Endothelial cell of umbilical vein (primary cell): ENCODE results near the gene CLDN1. TPM values are rescaled to one million over a fixed set of nuclear protein-coding genes. Genes with fewer than 3 reads are reported as not detected.

ENCODE experiments used
- BruUV-seq: library from RNA; stranded (reverse); fragments of 400-500 nt; replicated peaks from 2 replicates; lab custom pipeline; 2021; lab: Mats Ljungman, UMichigan
- CTCF ChIA-PET: fragments of 300-600, 350-600 bp; sonication (Branson Sonifier 250); formaldehyde crosslinking; loops from one replicate; lab custom pipeline; 2021; ENCODE audit warnings: antibody characterized with exemption, inconsistent platforms; lab: Charles Lee
- POLR2A ChIA-PET: fragments of 300-600, 350-600 bp; sonication (Branson Sonifier 250); formaldehyde crosslinking; loops from one replicate; lab custom pipeline; 2021; ENCODE audit warnings: antibody characterized with exemption, inconsistent platforms; lab: Charles Lee
- DNase-seq: peaks from one replicate; pipeline ENCODE4 v3.0.0-alpha.2; 2011; ENCODE audit warnings: low read depth, low spot score
- FAIRE-seq: peaks from 2 replicates; lab custom pipeline; 2011; peaks lifted over from hg19 to GRCh38; lab: Jason Lieb, UNC
- H2AFZ ChIP-seq: 2 replicates; pipeline ENCODE4 v1.6.0; 2012; ENCODE audit warnings: low read depth, low read length, control low read depth, inconsistent platforms
- H3K27ac ChIP-seq: 2 replicates; pipeline ENCODE4 v1.5.1; 2011; ENCODE audit warnings: low read depth, mild to moderate bottlenecking, control low read depth, low read length, moderate library complexity; ENCODE audit not compliant: insufficient read depth
- H3K27me3 ChIP-seq, 2 experiments: 2 replicates each; pipeline versions ENCODE4 v1.6.0 to v1.6.1; 2011; ENCODE audit warnings: low read length in 2 of 2, mixed read lengths in 1 of 2; ENCODE audit not compliant: control insufficient read depth in 2 of 2, insufficient read depth in 2 of 2
- H3K36me3 ChIP-seq, 2 experiments: 2 replicates in 1 of 2; 3 replicates in 1 of 2; pipeline ENCODE4 v1.5.1; 2011; ENCODE audit warnings: low read length in 2 of 2, mild to moderate bottlenecking in 1 of 2, moderate library complexity in 1 of 2; ENCODE audit not compliant: control insufficient read depth in 2 of 2, insufficient read depth in 2 of 2; ENCODE audit errors: extremely low read depth in 1 of 2
- H3K4me1 ChIP-seq: 3 replicates; pipeline ENCODE4 v1.5.1; 2011; ENCODE audit warnings: mild to moderate bottlenecking, low read length; ENCODE audit not compliant: control insufficient read depth, insufficient read depth; ENCODE audit errors: extremely low read depth
- H3K4me2 ChIP-seq: 2 replicates; pipeline ENCODE4 v1.6.1; 2011; ENCODE audit warnings: low read length, control low read depth, mixed read lengths; ENCODE audit not compliant: insufficient read depth
- H3K4me3 ChIP-seq, 3 experiments: fragments of 200-600 bp in 1 of 3; sonication (generic), shearing (Covaris generic) in 1 of 3; replicated peaks in 1 of 3; 2 replicates each; pipeline ENCODE4 v1.5.1; 2011 to 2016; ENCODE audit warnings: control low read depth in 3 of 3, low read length in 3 of 3, mild to moderate bottlenecking in 2 of 3, inconsistent platforms in 1 of 3, low read depth in 1 of 3, moderate library complexity in 1 of 3; ENCODE audit not compliant: insufficient read depth in 1 of 3
- H3K79me2 ChIP-seq: 2 replicates; pipeline ENCODE4 v1.6.0; 2012; ENCODE audit warnings: low read length, inconsistent platforms; ENCODE audit not compliant: control insufficient read depth, insufficient read depth
- H3K9ac ChIP-seq: replicated peaks from 2 replicates; pipeline ENCODE3; 2011; ENCODE audit warnings: low read length, control low read depth; ENCODE audit not compliant: insufficient read depth; ENCODE audit errors: extremely low read depth
- H3K9me1 ChIP-seq: replicated peaks from 3 replicates; pipeline ENCODE4 v1.6.0; 2011; ENCODE audit warnings: mild to moderate bottlenecking, low read length; ENCODE audit not compliant: control insufficient read depth, insufficient read depth; ENCODE audit errors: extremely low read depth
- H3K9me3 ChIP-seq: replicated peaks from 2 replicates; pipeline ENCODE4 v1.5.1; 2012; ENCODE audit warnings: low read length, inconsistent platforms; ENCODE audit not compliant: control insufficient read depth, insufficient read depth
- H4K20me1 ChIP-seq: replicated peaks from 2 replicates; pipeline ENCODE3; 2011; ENCODE audit warnings: mild to moderate bottlenecking, low read length; ENCODE audit not compliant: control insufficient read depth, insufficient read depth; ENCODE audit errors: extremely low read depth
- CTCF ChIP-seq, 2 donors: IDR thresholded peaks; 1 replicate in 1 of 2; 2 replicates in 1 of 2; pipeline ENCODE4 v1.5.1; 2011; ENCODE audit warnings: low read length in 2 of 2, mild to moderate bottlenecking in 2 of 2, moderate library complexity in 2 of 2, control low read depth in 1 of 2, inconsistent platforms in 1 of 2, low read depth in 1 of 2; ENCODE audit not compliant: insufficient read depth in 1 of 2; ENCODE audit errors: extremely low read depth in 1 of 2
- EZH2 ChIP-seq: IDR thresholded peaks from 2 replicates; pipeline ENCODE4 v1.6.1; 2012; ENCODE audit warnings: borderline replicate concordance, low read depth, mild to moderate bottlenecking, moderate library complexity, low read length, inconsistent platforms; ENCODE audit not compliant: severe bottlenecking
- FOS ChIP-seq: IDR thresholded peaks from 2 replicates; pipeline ENCODE4 v1.6.1; 2011; ENCODE audit warnings: mild to moderate bottlenecking, low read length, moderate library complexity, borderline replicate concordance; ENCODE audit not compliant: insufficient read depth
- GATA2 ChIP-seq: IDR thresholded peaks from 2 replicates; pipeline ENCODE4 v1.7.0; 2011; ENCODE audit warnings: low read depth, mild to moderate bottlenecking, moderate library complexity, mixed read lengths, low read length; ENCODE audit not compliant: insufficient read length, insufficient read depth
- JUN ChIP-seq: IDR thresholded peaks from 2 replicates; pipeline ENCODE4 v1.6.1; 2011; ENCODE audit warnings: borderline replicate concordance, low read depth; ENCODE audit not compliant: insufficient read length, insufficient read depth
- MAX ChIP-seq: IDR thresholded peaks from 2 replicates; pipeline ENCODE4 v1.6.1; 2011; ENCODE audit not compliant: insufficient read depth, insufficient read length
- MYC ChIP-seq: IDR thresholded peaks from one replicate; pipeline ENCODE4 v1.6.1; 2011; ENCODE audit warnings: mild to moderate bottlenecking, low read depth, low read length
- POLR2A ChIP-seq: IDR thresholded peaks from 2 replicates; pipeline ENCODE4 v1.6.1; 2012; ENCODE audit warnings: low read depth, mild to moderate bottlenecking, control low read depth, low read length
- POLR2AphosphoS5 ChIP-seq: IDR thresholded peaks from 2 replicates; pipeline ENCODE4 v1.6.1; 2012; ENCODE audit warnings: low read depth, mild to moderate bottlenecking, control low read depth, low read length, moderate library complexity; ENCODE audit not compliant: insufficient read depth
- dilution Hi-C: fragments of 300-500 bp; cut with MboI; formaldehyde crosslinking; loops from one replicate; pipeline ENCODE4 v1.15.0; 2019; ENCODE audit warnings: low sequenced_read_pairs; ENCODE audit not compliant: extremely low pct_ligation_motif_present
- intact Hi-C: fragments of 100-400 bp; cut with micrococcal nuclease; formaldehyde crosslinking; loops from one replicate; pipeline ENCODE4 v1.10.0; 2022
- polyA plus RNA-seq, 4 experiments: library from polyadenylated mRNA; depleted of rRNA in 3 of 4; stranded (reverse) in 3 of 4; unstranded in 1 of 4; fragments of >200 nt; gene quantifications; 2 replicates each; pipeline versions ENCODE4 v1.2.1 to v1.2.3, GENCODE V29; 2011 to 2012; ENCODE audit warnings: missing spikeins in 1 of 4
- total RNA-seq: library from RNA; stranded (reverse); gene quantifications from 2 replicates; pipeline ENCODE4 v1.2.3, GENCODE V29; 2021

CLDN1 gene
- total and polyA plus RNA-seq, 2 donors (not counting 3 experiments of a cell fraction or from before 2014, with no cell fraction given), result 0.27 to 0.32 TPM

- Histone ChIP-seq H3K4me3 (no peak overlapping the region), H3K9ac (no peak overlapping the region), H3K36me3 (no peaks in the 10 kb centered on the region), H4K20me1 (no peaks in the 10 kb centered on the region), H3K9me1 (no peaks in the 10 kb centered on the region), H3K27ac (no peak overlapping the region), H3K27me3 (peaks cover 0 to 1% of the 10 kb centered on the region in 2 experiments), H3K4me1 (no peaks in the 10 kb centered on the region), H3K79me2 (no peaks in the 10 kb centered on the region), H3K9me3 (no peaks in the 10 kb centered on the region), H2AFZ (no peak overlapping the region), H3K4me2 (no peak overlapping the region)
- no TSS peak for BruUV-seq
- CTCF ChIA-PET, result interaction anchor here (0.8 to 2.0 kb wide), 6 partner anchors 9 to 62 kb away, joined by 3 to 6 read pairs (median 3); partner anchors contain the start of gene CLDN1
- POLR2A ChIA-PET, result no interaction called here
- TF ChIP-seq MAX (no peak), JUN (no peak), POLR2A (no peak), POLR2AphosphoS5 (no peak), CTCF (IDR thresholded peaks at IDR 0.05; ENCODE audit: extremely low read depth in 1 of 2, insufficient read depth in 1 of 2, low read depth in 1 of 2, low read length in 2 of 2) (no peak), MYC (no peak)
- dilution Hi-C loops (no loop called here), intact Hi-C loops (no loop called here)
- FAIRE-seq (no peak), DNase-seq (no peak)
Measured at GRCh38 chr3:190361791-190362190, 39.5 kb upstream of the CLDN1 start.

DNA sequence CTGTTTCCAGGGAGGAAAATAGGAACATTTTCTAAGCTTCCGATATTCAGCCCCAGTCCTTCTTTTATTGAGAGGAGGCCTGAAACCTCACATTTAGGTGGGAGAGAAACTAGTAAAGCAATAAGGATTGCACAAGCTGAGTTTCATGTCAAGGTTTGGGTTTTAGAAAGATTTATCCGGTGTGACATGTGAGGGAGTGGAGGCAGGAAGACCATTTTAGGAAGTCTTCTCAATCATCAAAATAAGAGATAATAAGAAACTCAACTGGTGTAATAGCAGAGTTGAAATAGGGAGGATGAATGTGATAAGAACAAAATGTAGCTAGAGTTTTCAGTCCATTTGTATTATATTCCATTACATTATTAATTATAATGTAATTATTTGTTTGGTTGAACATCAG, 38.0 kb upstream of the CLDN1 start:
- no peak for FAIRE-seq
- H3K9me3 ChIP-seq, result no peaks in the 10 kb centered on the region
- no peaks in the 10 kb centered on the region for H4K20me1 ChIP-seq
- no peak for TF ChIP-seq POLR2AphosphoS5
- TF ChIP-seq JUN, result no peak
- TF ChIP-seq MYC, result no peak
- TF ChIP-seq EZH2, result no peak
- TF ChIP-seq FOS, result no peak
- TF ChIP-seq GATA2, result no peak
- TF ChIP-seq CTCF (IDR thresholded peaks at IDR 0.05; ENCODE audit: extremely low read depth in 1 of 2, insufficient read depth in 1 of 2, low read depth in 1 of 2, low read length in 2 of 2), result no peak
- no peak for TF ChIP-seq MAX
- TF ChIP-seq POLR2A, result no peak
- H3K36me3 ChIP-seq, result no peaks in the 10 kb centered on the region
- no peaks in the 10 kb centered on the region for H3K4me1 ChIP-seq
- H3K27ac ChIP-seq, result no peak overlapping the region
- peaks cover 0 to 1% of the 10 kb centered on the region in 2 experiments for H3K27me3 ChIP-seq
- ChIA-PET POLR2A (no interaction called here), CTCF (interaction anchor here (1.6 kb wide), 1 partner anchor 38 kb away, joined by 11 read pairs; the partner anchor contains the start of gene CLDN1)
- no peak overlapping the region for H3K4me3 ChIP-seq
- no peak overlapping the region for H3K9ac ChIP-seq
- intact Hi-C loops (no loop called here), dilution Hi-C loops (no loop called here)
- DNase-seq, result no peak
- no TSS peak for BruUV-seq
- H2AFZ ChIP-seq, result no peak overlapping the region
- H3K4me2 ChIP-seq, result no peak overlapping the region
- no peaks in the 10 kb centered on the region for H3K79me2 ChIP-seq
- H3K9me1 ChIP-seq, result no peaks in the 10 kb centered on the region
